GM12891 (cell line): ENCODE measurements around the gene DNMT1.

Source experiments
- PAX5 ChIP-seq: IDR thresholded peaks from 2 replicates; pipeline ENCODE4 v1.6.1; 2011; ENCODE audit warnings: low read length, moderate library complexity, mild to moderate bottlenecking; ENCODE audit not compliant: insufficient read depth, severe bottlenecking
- POLR2A ChIP-seq: IDR thresholded peaks from 2 replicates; pipeline ENCODE4 v1.6.1; 2011; ENCODE audit warnings: low read depth, low read length, control low read depth
- POLR2AphosphoS5 ChIP-seq: IDR thresholded peaks from 2 replicates; pipeline ENCODE4 v1.6.1; 2011; ENCODE audit warnings: low read depth, low read length, control low read depth
- SPI1 ChIP-seq: IDR thresholded peaks from 2 replicates; pipeline ENCODE4 v1.6.1; 2011; ENCODE audit warnings: low read depth, low read length, control low read depth
- TAF1 ChIP-seq: IDR thresholded peaks from 2 replicates; pipeline ENCODE4 v1.6.1; 2011; ENCODE audit warnings: low read depth, low read length, control low read depth

GRCh38 chr19:10227026-10227971 lies 32.5 kb upstream of the DNMT1 start:
- no peak for TF ChIP-seq TAF1
- TF ChIP-seq SPI1: no peak
- no peak for TF ChIP-seq PAX5
- no peak for TF ChIP-seq POLR2AphosphoS5
- TF ChIP-seq POLR2A: no peak
